Activated CD4-positive, alpha-beta memory T cell treated with anti-CD3 and anti-CD28 coated beads for 36 hours (primary cell): ENCODE results near the gene FAM83E. TPM values are rescaled to one million over a fixed set of nuclear protein-coding genes. Genes with fewer than 3 reads are reported as not detected.

Experiments
- CTCF ChIA-PET: fragments of 350-600 bp; sonication (Branson Sonifier 250); formaldehyde crosslinking; loops from one replicate; lab custom pipeline; 2021; ENCODE audit warnings: antibody characterized with exemption, inconsistent platforms; lab: Charles Lee
- POLR2A ChIA-PET: fragments of 350-600 bp; sonication (Branson Sonifier 250); formaldehyde crosslinking; loops from one replicate; lab custom pipeline; 2021; ENCODE audit warnings: antibody characterized with exemption; lab: Charles Lee
- DNase-seq: peaks from one replicate; pipeline ENCODE4 v3.0.0-alpha.2; 2020
- H3K27ac Mint-ChIP-seq: one replicate; pipeline ENCODE4 v1.8.0; 2021; ENCODE audit warnings: mixed read lengths
- H3K27me3 Mint-ChIP-seq: one replicate; pipeline ENCODE4 v1.8.0; 2021; ENCODE audit warnings: mixed read lengths
- H3K36me3 Mint-ChIP-seq: one replicate; pipeline ENCODE4 v1.8.0; 2021; ENCODE audit warnings: mixed read lengths
- H3K4me1 Mint-ChIP-seq: one replicate; pipeline ENCODE4 v1.8.0; 2021; ENCODE audit warnings: low read depth, mixed read lengths
- H3K4me3 Mint-ChIP-seq: one replicate; pipeline ENCODE4 v1.8.0; 2021; ENCODE audit warnings: mild to moderate bottlenecking, mixed read lengths
- H3K9me3 Mint-ChIP-seq: one replicate; pipeline ENCODE4 v1.8.0; 2021; ENCODE audit warnings: mixed read lengths
- intact Hi-C: fragments of 100-400 bp; cut with micrococcal nuclease; formaldehyde crosslinking; loops from one replicate; pipeline ENCODE4 v1.15.1; 2023
- total RNA-seq, 2 experiments: library from RNA; stranded (reverse); gene quantifications; one replicate each; pipeline ENCODE4 v1.2.3, GENCODE V29; 2021

The FAM83E gene
- total RNA-seq, 2 experiments from 2014 or later: 2.2 to 2.4 TPM

- Mint-ChIP-seq H3K4me3 (no peak within 1 kb of the TSS), H3K27me3 (no peaks in the 10 kb centered on the region), H3K9me3 (no peaks in the 10 kb centered on the region), H3K36me3 (no peaks in the 10 kb centered on the region), H3K4me1 (no peaks in the 10 kb centered on the region), H3K27ac (no peak within 1 kb of the TSS)
- DNase-seq: no peak
- CTCF ChIA-PET: interaction anchor here (0.7 to 2.8 kb wide), 6 partner anchors 17 to 236 kb away, joined by 3 to 48 read pairs (median 3); no protein-coding TSS in a partner anchor
- intact Hi-C loops: loop anchor here (5.0 kb wide), 1 partner anchor 124 kb away; no protein-coding TSS in a partner anchor
- POLR2A ChIA-PET: no interaction called here
These were observed 8.2 kb downstream of the FAM83E start, which contains the start of gene SPACA4 for GRCh38 chr19:48606463-48607358. SPACA4 (plus strand) TSS chr19:48606742; CDS start chr19:48606979, 237 bp downstream.

GRCh38 chr19:48603850-48604249 lies 11.0 kb downstream of the FAM83E start:
- ChIA-PET POLR2A (no interaction called here), CTCF (no interaction called here)
- DNase-seq: no peak
- no peaks in the 10 kb centered on the region for H3K4me1 Mint-ChIP-seq
- H3K27ac Mint-ChIP-seq: no peak overlapping the region
- H3K36me3 Mint-ChIP-seq: no peaks in the 10 kb centered on the region
- intact Hi-C loops: no loop called here
- H3K4me3 Mint-ChIP-seq: no peak overlapping the region
- no peaks in the 10 kb centered on the region for H3K27me3 Mint-ChIP-seq
- H3K9me3 Mint-ChIP-seq: no peaks in the 10 kb centered on the region

- ChIA-PET CTCF (no interaction called here), POLR2A (no interaction called here)
- Mint-ChIP-seq H3K27me3 (no peaks in the 10 kb centered on the region), H3K27ac (no peak overlapping the region), H3K4me1 (no peaks in the 10 kb centered on the region), H3K4me3 (no peak overlapping the region), H3K36me3 (no peaks in the 10 kb centered on the region), H3K9me3 (no peaks in the 10 kb centered on the region)
- intact Hi-C loops: no loop called here
- DNase-seq: no peak
These were observed 11.4 kb downstream of the FAM83E start for GRCh38 chr19:48603449-48603848.

- intact Hi-C loops: no loop called here
- no peaks in the 10 kb centered on the region for H3K36me3 Mint-ChIP-seq
- CTCF ChIA-PET: no interaction called here
- no peak for DNase-seq
- no peaks in the 10 kb centered on the region for H3K27me3 Mint-ChIP-seq
- H3K4me1 Mint-ChIP-seq: no peaks in the 10 kb centered on the region
- POLR2A ChIA-PET: no interaction called here
- no peak overlapping the region for H3K27ac Mint-ChIP-seq
- H3K4me3 Mint-ChIP-seq: no peak overlapping the region
- no peaks in the 10 kb centered on the region for H3K9me3 Mint-ChIP-seq
These were observed 11.9 kb downstream of the FAM83E start for GRCh38 chr19:48603001-48603400.

DNA sequence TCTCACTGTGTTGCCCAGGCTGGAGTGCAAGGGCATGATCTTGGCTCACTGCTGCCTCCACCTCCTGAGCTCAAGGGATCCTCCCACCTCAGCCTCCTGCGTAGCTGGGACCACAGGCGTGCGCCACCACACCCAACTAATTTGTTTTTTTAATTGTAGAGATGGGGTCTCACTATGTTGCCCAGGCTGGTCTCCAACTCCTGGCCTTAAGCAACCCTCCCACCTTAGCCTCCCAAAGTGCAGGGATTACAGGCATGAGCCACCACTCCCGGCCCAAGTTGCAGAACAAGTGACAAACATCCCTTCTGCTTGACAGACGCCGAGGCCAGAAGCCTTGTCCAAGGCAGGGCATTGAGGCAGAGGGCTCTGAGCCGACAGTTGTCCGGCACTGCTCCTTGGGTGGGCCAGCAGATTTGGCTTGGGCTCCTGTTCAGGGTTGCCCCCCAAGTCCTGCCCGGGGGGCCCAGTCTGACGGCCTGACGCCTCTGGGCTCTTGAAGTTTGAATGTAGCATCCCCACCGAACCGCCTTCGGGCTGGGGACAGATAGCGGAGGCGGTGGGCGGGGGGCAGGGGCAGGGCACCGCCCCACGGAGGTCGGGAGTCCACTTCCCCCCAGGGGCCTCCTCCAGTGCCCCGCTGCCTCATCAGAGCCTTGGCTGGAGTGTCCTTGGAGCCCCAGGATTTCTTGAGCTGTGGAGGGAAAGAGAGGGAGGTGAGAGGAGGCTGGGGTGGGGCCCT lies 14.0 kb downstream of the FAM83E start:
- Mint-ChIP-seq H3K27me3 (no peaks in the 10 kb centered on the region), H3K36me3 (no peaks in the 10 kb centered on the region), H3K4me1 (peaks cover 6% of the 10 kb centered on the region), H3K27ac (no peak overlapping the region), H3K9me3 (no peaks in the 10 kb centered on the region), H3K4me3 (no peak overlapping the region)
- CTCF ChIA-PET: interaction anchor here (1.7 kb wide), 1 partner anchor 12 kb away, joined by 6 read pairs; no protein-coding TSS in a partner anchor
- DNase-seq: no peak
- POLR2A ChIA-PET: no interaction called here
- intact Hi-C loops: no loop called here

DNA sequence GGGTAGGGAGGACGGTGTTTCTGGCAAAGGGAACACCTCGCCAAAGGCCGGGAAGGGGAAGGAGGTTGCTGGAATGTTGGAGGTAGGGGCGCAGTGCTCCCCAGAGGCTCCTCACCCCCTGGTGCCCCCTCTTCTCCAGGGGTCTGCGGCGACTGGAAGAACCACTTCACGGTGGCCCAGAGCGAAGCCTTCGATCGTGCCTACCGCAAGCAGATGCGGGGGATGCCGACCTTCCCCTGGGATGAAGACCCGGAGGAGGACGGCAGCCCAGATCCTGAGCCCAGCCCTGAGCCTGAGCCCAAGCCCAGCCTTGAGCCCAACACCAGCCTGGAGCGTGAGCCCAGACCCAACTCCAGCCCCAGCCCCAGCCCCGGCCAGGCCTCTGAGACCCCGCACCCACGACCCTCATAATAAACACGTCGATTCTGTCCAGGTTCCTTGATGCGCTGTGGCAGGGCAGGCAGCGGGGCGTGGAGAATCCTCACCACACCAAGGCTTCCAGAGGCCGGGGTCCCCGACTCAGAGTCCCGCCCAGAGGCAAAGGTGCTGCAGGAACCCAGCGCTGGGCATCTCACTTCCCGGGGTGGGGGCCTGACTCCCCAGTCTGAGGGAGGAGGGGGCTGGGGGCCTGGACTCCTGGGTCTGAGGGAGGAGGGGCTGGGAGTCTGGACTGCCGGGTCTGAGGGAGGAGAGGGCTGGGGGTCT lies 15.7 kb downstream of the FAM83E start:
- Mint-ChIP-seq H3K27ac (no peak overlapping the region), H3K4me1 (peaks cover 8% of the 10 kb centered on the region), H3K27me3 (no peaks in the 10 kb centered on the region), H3K36me3 (no peaks in the 10 kb centered on the region), H3K4me3 (no peak overlapping the region), H3K9me3 (no peaks in the 10 kb centered on the region)
- DNase-seq: no peak
- intact Hi-C loops: no loop called here
- POLR2A ChIA-PET: no interaction called here
- CTCF ChIA-PET: no interaction called here

DNA sequence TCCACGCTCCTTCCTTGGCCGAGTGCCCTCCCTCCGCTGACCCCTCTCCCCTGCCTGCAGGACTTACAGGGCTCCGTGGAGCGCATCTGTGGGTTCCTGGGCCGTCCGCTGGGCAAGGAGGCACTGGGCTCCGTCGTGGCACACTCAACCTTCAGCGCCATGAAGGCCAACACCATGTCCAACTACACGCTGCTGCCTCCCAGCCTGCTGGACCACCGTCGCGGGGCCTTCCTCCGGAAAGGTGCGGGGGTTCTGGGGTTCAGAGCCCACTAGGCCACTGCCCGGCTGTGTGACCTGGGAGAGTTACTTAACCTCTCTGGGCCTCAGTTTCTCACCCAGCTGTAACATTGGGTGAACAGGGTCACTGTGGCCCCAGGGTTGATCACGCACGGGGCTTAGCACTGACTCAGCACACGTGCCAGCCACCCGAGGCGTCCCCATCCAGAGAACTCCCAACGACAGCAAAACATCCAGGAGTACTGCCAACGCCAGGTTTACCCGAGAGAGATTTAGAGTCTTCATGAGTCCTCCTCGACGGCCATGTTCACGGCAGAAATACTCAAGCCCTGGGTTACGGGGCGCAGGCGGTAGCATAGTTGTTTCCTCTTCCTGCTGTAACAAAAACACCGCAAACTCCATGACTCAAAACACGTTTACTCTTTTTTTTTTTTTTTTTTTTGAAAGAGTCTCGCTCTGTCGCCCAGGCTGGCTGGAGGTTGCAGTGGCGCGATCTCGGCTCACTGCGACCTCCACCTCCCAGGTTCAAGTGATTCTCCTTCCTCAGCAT lies 18.0 kb downstream of the FAM83E start:
- intact Hi-C loops: no loop called here
- Mint-ChIP-seq H3K27me3 (no peaks in the 10 kb centered on the region), H3K9me3 (no peaks in the 10 kb centered on the region), H3K4me3 (peak overlapping the region; percentile 76), H3K36me3 (no peaks in the 10 kb centered on the region), H3K4me1 (peaks cover 11% of the 10 kb centered on the region), H3K27ac (peak overlapping the region; percentile 91)
- CTCF ChIA-PET: interaction anchor here (0.9 kb wide), 1 partner anchor 12 kb away, joined by 3 read pairs; no protein-coding TSS in a partner anchor
- POLR2A ChIA-PET: no interaction called here
- peak; percentile 75 for DNase-seq

DNA sequence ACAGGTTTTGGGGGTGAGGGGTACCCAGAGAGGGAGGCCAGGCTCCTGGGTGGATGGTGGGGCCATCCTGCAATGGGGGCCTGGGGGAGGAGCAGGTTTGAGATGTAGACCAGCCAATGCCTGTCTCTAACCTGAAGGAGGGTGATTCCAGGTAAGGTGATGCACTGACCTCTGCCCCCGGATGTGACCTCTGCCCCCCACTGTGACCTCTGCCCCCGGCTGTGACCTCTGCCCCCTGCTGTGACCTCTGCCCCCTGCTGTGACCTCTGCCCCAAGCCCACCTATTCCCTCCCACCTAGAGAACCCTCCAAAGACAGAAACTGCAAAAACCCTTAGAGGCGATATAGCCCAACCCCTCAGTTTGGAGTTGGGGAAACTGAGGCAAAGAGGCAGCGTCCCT lies 18.6 kb downstream of the FAM83E start:
- Mint-ChIP-seq H3K36me3 (no peaks in the 10 kb centered on the region), H3K27me3 (no peaks in the 10 kb centered on the region), H3K9me3 (no peaks in the 10 kb centered on the region), H3K4me3 (peak overlapping the region; percentile 76), H3K27ac (peak overlapping the region; percentile 91), H3K4me1 (peaks cover 11% of the 10 kb centered on the region)
- ChIA-PET POLR2A (no interaction called here), CTCF (no interaction called here)
- intact Hi-C loops: no loop called here
- DNase-seq: no peak

DNA sequence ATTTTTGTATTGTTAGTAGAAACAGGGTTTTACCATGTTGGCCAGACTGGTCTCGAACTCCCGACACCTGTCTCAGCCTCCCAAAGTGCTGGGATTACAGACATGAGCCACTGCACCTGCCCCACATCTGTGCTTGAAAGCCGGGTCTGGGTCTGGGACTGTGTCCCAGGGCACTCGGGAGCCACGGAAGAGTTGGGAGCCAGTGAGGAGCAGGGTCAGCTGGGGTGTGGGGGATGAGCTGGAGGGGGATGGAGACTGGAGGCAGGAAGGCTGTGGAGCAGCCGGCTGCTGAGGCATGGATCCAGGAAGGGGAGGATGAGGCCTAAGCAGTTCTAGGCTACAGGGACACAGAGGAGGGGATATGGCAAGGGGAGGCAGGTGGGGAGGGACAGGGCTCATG lies 19.0 kb downstream of the FAM83E start:
- intact Hi-C loops: no loop called here
- Mint-ChIP-seq H3K9me3 (no peaks in the 10 kb centered on the region), H3K4me1 (peaks cover 11% of the 10 kb centered on the region), H3K36me3 (no peaks in the 10 kb centered on the region), H3K4me3 (peak overlapping the region; percentile 76), H3K27ac (peak overlapping the region; percentile 91), H3K27me3 (no peaks in the 10 kb centered on the region)
- no peak for DNase-seq
- POLR2A ChIA-PET: no interaction called here
- CTCF ChIA-PET: interaction anchor here (0.7 to 1.4 kb wide), 4 partner anchors 12 to 88 kb away, joined by 3 to 5 read pairs (median 3); no protein-coding TSS in a partner anchor

GRCh38 chr19:48595171-48595570 lies 19.7 kb downstream of the FAM83E start:
- Mint-ChIP-seq H3K4me1 (peaks cover 11% of the 10 kb centered on the region), H3K27ac (peak overlapping the region; percentile 91), H3K4me3 (no peak overlapping the region), H3K9me3 (no peaks in the 10 kb centered on the region), H3K36me3 (no peaks in the 10 kb centered on the region), H3K27me3 (no peaks in the 10 kb centered on the region)
- POLR2A ChIA-PET: no interaction called here
- CTCF ChIA-PET: interaction anchor here (0.6 to 1.4 kb wide), 5 partner anchors 11 to 90 kb away, joined by 3 to 5 read pairs (median 3); no protein-coding TSS in a partner anchor
- no peak for DNase-seq
- intact Hi-C loops: no loop called here

GRCh38 chr19:48591021-48591420 lies 23.9 kb downstream of the FAM83E start:
- CTCF ChIA-PET: interaction anchor here (0.7 to 8.8 kb wide), 3 partner anchors 18 to 102 kb away, joined by 3 to 164 read pairs (median 48); no protein-coding TSS in a partner anchor
- Mint-ChIP-seq H3K27me3 (no peaks in the 10 kb centered on the region), H3K27ac (no peak overlapping the region), H3K36me3 (no peaks in the 10 kb centered on the region), H3K4me3 (no peak overlapping the region), H3K4me1 (peaks cover 14% of the 10 kb centered on the region), H3K9me3 (no peaks in the 10 kb centered on the region)
- intact Hi-C loops: no loop called here
- POLR2A ChIA-PET: no interaction called here
- DNase-seq: no peak
